ENCODE data around the gene CITED1.

Gene CITED1

GRCh38 chrX:72271812-72272211 lies 33.9 kb downstream of the CITED1 start:
- H3K4me3 ChIP-seq (ENCODE audit: low read depth, low read length), result no peak overlapping the region

DNA sequence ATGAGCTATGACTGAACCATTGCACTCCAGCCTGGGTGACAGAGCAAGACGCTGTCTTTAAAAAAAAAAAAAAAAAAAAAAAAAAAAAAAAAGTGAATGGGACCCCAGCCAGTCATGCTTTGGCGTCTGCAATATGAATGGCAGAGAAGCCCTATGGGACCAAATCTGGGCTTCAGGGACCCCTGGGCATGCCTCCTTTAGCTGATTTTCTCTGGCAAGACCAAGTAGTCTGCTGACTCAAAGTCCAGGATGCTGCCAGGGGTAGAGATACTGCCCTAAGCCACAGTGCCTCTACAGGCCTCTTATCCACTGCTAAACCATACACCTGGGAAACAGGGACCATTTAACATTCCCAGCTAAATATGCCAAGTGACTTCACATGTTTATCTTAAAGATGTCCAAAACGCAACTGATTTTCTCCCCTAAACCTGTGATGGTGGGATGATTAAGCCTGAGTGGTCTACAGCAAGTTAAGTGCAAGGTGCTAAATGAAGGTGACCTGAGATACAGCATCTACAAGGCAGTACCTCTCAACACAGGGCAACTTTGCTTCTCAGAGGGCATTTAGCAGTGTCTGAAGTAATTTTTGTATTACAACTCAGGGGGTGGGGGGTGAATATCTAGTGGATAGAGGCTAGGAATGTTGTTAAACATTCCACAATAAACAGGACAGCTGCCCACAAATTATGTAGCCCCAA lies 34.5 kb downstream of the CITED1 start:
- H3K4me3 ChIP-seq (ENCODE audit: low read depth, low read length), result no peak overlapping the region

DNA sequence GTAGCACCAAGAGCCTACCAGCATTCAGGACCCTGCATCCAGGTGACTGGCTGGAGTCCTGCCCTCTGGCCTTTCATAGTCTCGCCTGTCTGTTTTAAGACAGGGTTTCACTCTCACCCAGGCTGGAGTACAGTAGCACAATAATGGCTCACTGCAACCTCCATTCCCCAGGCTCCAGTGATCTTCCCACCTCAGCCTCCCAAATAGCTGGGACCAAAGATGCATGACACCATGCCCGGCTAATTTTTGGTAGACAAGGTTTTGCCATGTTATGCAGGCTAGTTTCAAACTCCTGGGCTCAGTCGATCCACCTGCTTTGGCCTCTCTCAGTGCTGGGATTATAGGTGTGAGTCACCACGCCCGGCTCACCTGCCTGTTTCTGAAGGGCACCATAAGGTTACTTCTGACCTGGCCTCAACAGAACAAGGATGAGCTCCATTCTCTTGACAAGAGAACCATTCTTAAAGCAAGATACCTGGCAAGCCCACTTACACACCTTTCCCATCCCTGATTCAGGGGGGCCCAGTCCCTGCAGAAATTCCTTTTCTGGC lies 35.3 kb downstream of the CITED1 start:
- no peak overlapping the region for H3K4me3 ChIP-seq (ENCODE audit: low read depth, low read length)

- H3K4me3 ChIP-seq (ENCODE audit: low read depth, low read length), result no peak overlapping the region
These were observed 36.0 kb downstream of the CITED1 start for GRCh38 chrX:72269671-72270251.

GRCh38 chrX:72268597-72269365 lies 36.9 kb downstream of the CITED1 start:
- H3K4me3 ChIP-seq (ENCODE audit: low read depth, low read length), result no peak overlapping the region

DNA sequence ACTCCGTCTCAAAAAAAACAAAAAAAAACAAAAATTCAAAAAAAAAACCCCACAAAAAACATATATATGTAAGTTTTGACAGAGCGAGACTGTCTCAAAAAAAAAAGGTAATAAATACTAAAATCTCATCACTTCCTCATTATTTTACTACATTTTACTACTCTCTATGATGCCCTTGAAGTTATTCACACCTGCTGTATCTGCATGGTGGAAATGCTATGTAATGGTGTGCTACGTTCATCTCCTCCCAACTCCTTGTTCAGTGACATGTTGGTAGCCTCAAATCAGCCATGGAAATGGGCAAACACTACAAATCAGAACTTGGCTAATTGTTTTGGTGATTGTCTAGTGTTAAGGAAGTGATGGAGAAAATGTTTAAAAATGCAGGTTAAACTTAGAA lies 40.5 kb downstream of the CITED1 start:
- H3K4me3 ChIP-seq (ENCODE audit: low read depth, low read length), result no peak overlapping the region

GRCh38 chrX:72262077-72262476 lies 43.6 kb downstream of the CITED1 start:
- no peak overlapping the region for H3K4me3 ChIP-seq (ENCODE audit: low read depth, low read length)

DNA sequence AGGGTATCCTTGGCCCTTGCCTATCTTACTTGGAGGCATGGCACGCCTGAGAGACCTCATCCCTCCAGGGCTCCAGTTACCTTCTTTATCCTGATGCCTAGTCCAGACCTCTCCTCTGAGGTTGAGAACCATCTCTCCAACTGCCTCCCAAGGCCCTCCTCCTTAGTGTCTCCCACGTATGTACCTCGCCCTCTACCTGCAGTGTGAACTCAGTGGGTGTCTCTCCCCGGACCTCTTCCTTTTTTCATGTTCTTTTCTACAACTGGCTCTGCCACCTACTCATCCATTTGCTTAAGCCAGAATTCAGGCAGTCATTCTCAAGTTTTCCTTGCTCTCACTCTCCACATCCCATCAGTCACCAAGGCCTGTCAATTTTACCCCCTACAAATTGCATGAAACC lies 45.3 kb downstream of the CITED1 start:
- H3K4me3 ChIP-seq (ENCODE audit: low read depth, low read length), result no peak overlapping the region

DNA sequence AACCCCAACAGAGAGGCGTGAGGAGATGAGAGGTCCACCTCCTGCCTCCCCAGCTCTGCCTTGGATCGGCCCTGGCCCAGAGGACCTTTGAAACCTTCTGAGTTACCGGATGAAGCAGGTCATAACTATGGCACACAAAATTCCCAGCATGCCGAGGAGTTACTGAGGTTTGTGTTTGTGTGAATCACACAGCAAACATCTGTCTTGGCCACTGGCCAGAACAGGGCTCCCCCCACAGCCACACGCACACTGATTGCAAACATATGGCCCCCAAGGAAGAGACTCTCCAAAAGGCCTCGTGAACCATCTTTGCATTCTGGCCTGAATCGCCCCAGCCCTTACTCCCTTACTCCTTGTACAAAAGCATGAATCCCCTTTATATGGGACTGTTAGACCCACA lies 47.5 kb downstream of the CITED1 start:
- H3K4me3 ChIP-seq (ENCODE audit: low read depth, low read length), result no peak overlapping the region

- no peak overlapping the region for H3K4me3 ChIP-seq (ENCODE audit: low read depth, low read length)
These were observed 49.9 kb downstream of the CITED1 start for GRCh38 chrX:72255864-72256263.

DNA sequence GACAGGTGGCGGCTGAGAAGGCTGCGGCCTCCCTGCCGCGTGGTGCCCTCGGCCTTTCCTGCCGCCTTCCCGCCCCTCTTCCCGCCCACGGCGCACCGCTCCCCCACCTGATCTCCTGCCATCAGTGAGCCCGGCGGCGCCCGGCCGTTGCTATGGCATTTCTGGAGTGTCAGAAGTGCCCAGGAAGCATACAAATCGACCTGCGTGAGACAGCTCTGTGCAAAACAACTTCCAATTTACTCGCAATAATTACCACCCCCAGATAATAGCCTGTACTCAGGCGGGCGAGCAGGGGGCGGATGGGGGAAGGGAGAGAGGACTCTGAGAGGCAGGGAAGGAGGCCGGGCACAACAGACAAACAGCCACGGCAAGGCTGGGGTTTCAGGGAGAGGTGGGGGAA lies 50.3 kb downstream of the CITED1 start:
- no peak overlapping the region for H3K4me3 ChIP-seq (ENCODE audit: low read depth, low read length)

- no peak overlapping the region for H3K4me3 ChIP-seq (ENCODE audit: low read depth, low read length)
These were observed 50.9 kb downstream of the CITED1 start for GRCh38 chrX:72254816-72255215.

DNA sequence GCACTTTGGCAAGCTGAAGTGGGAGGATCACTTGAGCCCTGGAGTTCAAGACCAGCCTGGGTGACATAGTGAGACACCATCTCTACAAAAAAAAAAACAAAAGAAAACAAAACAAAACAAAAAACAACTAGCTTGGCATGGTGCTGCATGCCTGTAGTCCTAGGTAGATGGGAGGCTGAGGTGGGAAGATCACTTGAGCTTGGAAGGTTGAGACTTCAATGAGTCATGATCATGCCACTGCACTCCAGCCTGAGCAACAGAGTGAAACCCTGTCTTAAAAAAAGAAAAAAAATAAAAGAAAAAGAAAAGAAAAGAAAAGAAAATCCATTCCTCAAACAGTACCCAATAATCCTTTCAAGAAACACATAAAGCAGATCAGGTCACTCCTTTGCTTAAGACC lies 52.0 kb downstream of the CITED1 start:
- H3K4me3 ChIP-seq (ENCODE audit: low read depth, low read length), result no peak overlapping the region

Data from iPS-11a (cell line).